Smooth muscle cell of the umbilical artery (primary cell): Measurements from ENCODE around the gene BOLA2. TPM values are rescaled to one million over a fixed set of nuclear protein-coding genes. Genes with fewer than 3 reads are reported as not detected.

Source experiments
- total RNA-seq: library from RNA; depleted of rRNA; stranded (reverse); fragments of >200 nt; gene quantifications from 2 replicates; pipeline ENCODE4 v1.2.3, GENCODE V29; 2014

BOLA2 gene
- 17.0 and 19.6 TPM in 2 replicates for total RNA-seq

GRCh38 chr16:29454269-29454668 is at the start of gene BOLA2, which contains the start of gene SLX1B:
BOLA2 (minus strand) TSS chr16:29454351; CDS start chr16:29454253, 98 bp downstream.
SLX1B (plus strand) TSS chr16:29454533.

GRCh38 chr16:29459706-29460646 is 5.8 kb upstream of the BOLA2 start, which contains the start of gene SULT1A4:
SULT1A4 (plus strand) TSS chr16:29459913; CDS start chr16:29461386, 1,473 bp downstream.

Other genes starting within 250 kb of the BOLA2 start
- 3.0 and 3.3 TPM in 2 replicates for gene NPIPB11, start 47.6 kb downstream of the BOLA2 start, total RNA-seq
- 6.2 and 20.2 TPM in 2 replicates for gene SLX1B, start 182 bp upstream of the BOLA2 start, total RNA-seq
- 2.1 TPM in 1 of 2 replicates, not detected in the other for gene SULT1A4, start 5.6 kb upstream of the BOLA2 start, total RNA-seq
- gene NPIPB12, start 52.1 kb upstream of the BOLA2 start, total RNA-seq, result 11.0 and 27.6 TPM in 2 replicates
- gene SPN, start 208.9 kb upstream of the BOLA2 start, total RNA-seq, result not detected in 2 replicates
- 31.1 and 57.9 TPM in 2 replicates for gene QPRT, start 224.8 kb upstream of the BOLA2 start, total RNA-seq